Nasal cavity respiratory epithelium epithelial cell of viscerocranial mucosa (primary cell): Measurements from ENCODE around the gene FUT3. TPM values are rescaled to one million over a fixed set of nuclear protein-coding genes. Genes with fewer than 3 reads are reported as not detected.

Source experiments
- total RNA-seq: library from RNA; depleted of rRNA; stranded (reverse); fragments of >200 nt; gene quantifications from 2 replicates; pipeline ENCODE4 v1.2.3, GENCODE V29; 2014

The FUT3 gene
- total RNA-seq, result 14.2 and 18.5 TPM in 2 replicates

GRCh38 chr19:5851302-5851701 lies at the start of gene FUT3:
TSS of gene FUT3 (minus strand) at chr19:5851449.

GRCh38 chr19:5839065-5840017 lies 11.9 kb downstream of the FUT3 start, which contains the start of gene FUT6:
TSS of gene FUT6 (minus strand) at chr19:5839702. CDS start at chr19:5832567, 7,135 bp downstream.

GRCh38 chr19:5804516-5805461 lies 46.5 kb downstream of the FUT3 start, which contains the start of gene NRTN:
TSS of gene NRTN (plus strand) at chr19:5805067. CDS start at chr19:5824166, 19,099 bp downstream.

Other genes with a start within 250 kb of the FUT3 start
- gene SAFB2, start 228.7 kb downstream of the FUT3 start, total RNA-seq, result 31.8 and 41.9 TPM in 2 replicates
- gene SAFB, start 228.4 kb downstream of the FUT3 start, total RNA-seq, result 71.1 and 97.0 TPM in 2 replicates
- 16.6 and 30.8 TPM in 2 replicates for gene MICOS13, start 170.9 kb downstream of the FUT3 start, total RNA-seq
- 5.1 and 10.4 TPM in 2 replicates for gene HSD11B1L, start 170.4 kb downstream of the FUT3 start, total RNA-seq
- gene RPL36, start 161.2 kb downstream of the FUT3 start, total RNA-seq, result 351 and 752 TPM in 2 replicates
- gene LONP1, start 131.3 kb downstream of the FUT3 start, total RNA-seq, result 216 and 221 TPM in 2 replicates
- gene CATSPERD, start 130.8 kb downstream of the FUT3 start, total RNA-seq, result not detected in 2 replicates
- 0.34 and 0.50 TPM in 2 replicates for gene PRR22, start 66.7 kb downstream of the FUT3 start, total RNA-seq
- 29.2 and 41.4 TPM in 2 replicates for gene DUS3L, start 60.3 kb downstream of the FUT3 start, total RNA-seq
- gene NRTN, start 46.4 kb downstream of the FUT3 start, total RNA-seq, result 0.28 and 0.68 TPM in 2 replicates
- gene FUT6, start 11.7 kb downstream of the FUT3 start, total RNA-seq, result 1.0 and 8.1 TPM in 2 replicates
- under 0.01 TPM in 1 of 2 replicates, not detected in the other for gene FUT5, start 19.1 kb upstream of the FUT3 start, total RNA-seq
- gene NDUFA11, start 52.3 kb upstream of the FUT3 start, total RNA-seq, result 111 and 182 TPM in 2 replicates
- gene VMAC, start 53.4 kb upstream of the FUT3 start, total RNA-seq, result 5.1 and 5.6 TPM in 2 replicates
- 1.7 and 6.3 TPM in 2 replicates for gene CAPS, start 62.8 kb upstream of the FUT3 start, total RNA-seq
- 32.1 and 41.9 TPM in 2 replicates for gene RANBP3, start 126.7 kb upstream of the FUT3 start, total RNA-seq